ENCODE results near the gene KRTAP9-9.
"Not testable (repeated sequence)": the region's sequence is repeated elsewhere in the genome, so short reads cannot be mapped to it uniquely, and the experiment has no call there.

Gene KRTAP9-9

GRCh38 chr17:41255381-41256290 is at the start of gene KRTAP9-9:
Gene KRTAP9-9 (plus strand): TSS chr17:41255384.
- not testable (repeated sequence) for DNase-seq

- peak; percentile 48 for DNase-seq
Observed at GRCh38 chr17:41211845-41212466, 43.2 kb upstream of the KRTAP9-9 start.

- no peak for DNase-seq
Observed at GRCh38 chr17:41212524-41213169, 42.5 kb upstream of the KRTAP9-9 start.

GRCh38 chr17:41215681-41216080 is 39.5 kb upstream of the KRTAP9-9 start:
- DNase-seq = no peak

GRCh38 chr17:41223821-41224220 is 31.4 kb upstream of the KRTAP9-9 start:
- DNase-seq = peak; percentile 1

- DNase-seq = no peak
Observed at GRCh38 chr17:41226051-41226450, 29.1 kb upstream of the KRTAP9-9 start.

- DNase-seq = not testable (repeated sequence)
Observed at GRCh38 chr17:41226598-41227095, 28.5 kb upstream of the KRTAP9-9 start, which contains the start of gene KRTAP9-2. Gene KRTAP9-2 (plus strand): TSS chr17:41226648. CDS start chr17:41226655, 7 bp downstream.

GRCh38 chr17:41230094-41230493 is 25.1 kb upstream of the KRTAP9-9 start:
- no peak for DNase-seq

- no peak for DNase-seq
Observed at GRCh38 chr17:41231731-41232130, 23.5 kb upstream of the KRTAP9-9 start.

- not testable (repeated sequence) for DNase-seq
Observed at GRCh38 chr17:41232399-41233105, 22.6 kb upstream of the KRTAP9-9 start, which contains the start of gene KRTAP9-3. Gene KRTAP9-3 (plus strand): TSS chr17:41232449. CDS start chr17:41232502, 53 bp downstream.

GRCh38 chr17:41237116-41237515 is 18.1 kb upstream of the KRTAP9-9 start:
- DNase-seq = not testable (repeated sequence)

GRCh38 chr17:41237949-41238437 is 17.2 kb upstream of the KRTAP9-9 start, which contains the start of gene KRTAP9-8:
Gene KRTAP9-8 (plus strand): TSS chr17:41237999. CDS start chr17:41238052, 53 bp downstream.
- not testable (repeated sequence) for DNase-seq

- DNase-seq = not testable (repeated sequence)
Observed at GRCh38 chr17:41246995-41247787, 8.0 kb upstream of the KRTAP9-9 start.

- DNase-seq = not testable (repeated sequence)
Observed at GRCh38 chr17:41249637-41250240, 5.4 kb upstream of the KRTAP9-9 start, which contains the start of gene KRTAP9-4. Gene KRTAP9-4 (plus strand): TSS chr17:41249687. CDS start chr17:41249721, 34 bp downstream.

GRCh38 chr17:41251261-41251660 is 3.9 kb upstream of the KRTAP9-9 start:
- no peak for DNase-seq

- peak; percentile 20 for DNase-seq
Observed at GRCh38 chr17:41254861-41255260, 323 bp upstream of the KRTAP9-9 start.

GRCh38 chr17:41256291-41256685 is 1.1 kb downstream of the KRTAP9-9 start:
- no peak for DNase-seq

GRCh38 chr17:41258406-41258805 is 3.2 kb downstream of the KRTAP9-9 start:
- DNase-seq = no peak

GRCh38 chr17:41263212-41263611 is 8.0 kb downstream of the KRTAP9-9 start:
- no peak for DNase-seq

GRCh38 chr17:41264599-41264998 is 9.4 kb downstream of the KRTAP9-9 start:
- DNase-seq = no peak

GRCh38 chr17:41265078-41265477 is 9.9 kb downstream of the KRTAP9-9 start, which contains the start of gene KRTAP9-6:
Gene KRTAP9-6 (plus strand): TSS chr17:41265378. CDS start chr17:41265378, 0 bp downstream.
- no peak for DNase-seq
